Aorta (tissue), 5 donors: ENCODE results near the gene GOSR2. TPM values are rescaled to one million over a fixed set of nuclear protein-coding genes. Genes with fewer than 3 reads are reported as not detected.

Experiments
- ATAC-seq: fragments of 200-7000 bp; cut with Tn5 transposase; one replicate; pipeline ENCODE4 v1.9.1; 2022; ENCODE audit warnings: moderate library complexity; ENCODE audit not compliant: low FRiP score
- DNase-seq, 2 donors: peaks; one replicate each; pipeline ENCODE4 v3.0.0-alpha.2; 2020
- H3K27ac ChIP-seq, 2 donors: one replicate each; pipeline ENCODE4 v1.5.1; 2013; ENCODE audit warnings: low read length in 2 of 2, mild to moderate bottlenecking in 2 of 2, moderate library complexity in 2 of 2, control low read depth in 1 of 2, inconsistent platforms in 1 of 2, low read depth in 1 of 2
- H3K27me3 ChIP-seq, 2 donors: one replicate each; pipeline ENCODE4 v1.6.1; 2013; ENCODE audit warnings: control low read depth in 1 of 2, low read length in 1 of 2, mild to moderate bottlenecking in 1 of 2, moderate library complexity in 1 of 2; ENCODE audit not compliant: insufficient read depth in 2 of 2, control insufficient read depth in 1 of 2
- H3K36me3 ChIP-seq, 2 donors: one replicate each; pipeline ENCODE4 v1.6.1; 2013; ENCODE audit warnings: control low read depth in 1 of 2, low read length in 1 of 2, mild to moderate bottlenecking in 1 of 2; ENCODE audit not compliant: insufficient read depth in 2 of 2, control insufficient read depth in 1 of 2
- H3K4me1 ChIP-seq, 2 donors: one replicate each; pipeline ENCODE4 v1.6.1; 2013; ENCODE audit warnings: low read length in 2 of 2, control low read depth in 1 of 2, mild to moderate bottlenecking in 1 of 2, moderate library complexity in 1 of 2; ENCODE audit not compliant: insufficient read depth in 2 of 2, control insufficient read depth in 1 of 2
- H3K4me3 ChIP-seq, 2 donors: one replicate each; pipeline ENCODE4 v1.5.1; 2013; ENCODE audit warnings: low read length in 2 of 2, control low read depth in 1 of 2, mild to moderate bottlenecking in 1 of 2
- H3K9me3 ChIP-seq: one replicate; pipeline ENCODE4 v1.6.1; 2013; ENCODE audit warnings: mild to moderate bottlenecking, low read length; ENCODE audit not compliant: control insufficient read depth
- WGBS, 2 donors: extraction: QIAGEN DNeasy Blood & Tissue Kit; methylation state at CpG; one replicate each; pipeline ENCODE4 v1.1.7; 2013; 5-methylcytosine and 5-hydroxymethylcytosine counted together
- intact Hi-C, 2 donors: fragments of 100-400 bp; cut with DNase I; formaldehyde crosslinking; loops; one replicate each; pipeline versions ENCODE4 v1.14.2 to v1.15.0; 2022
- polyA plus RNA-seq, 2 donors: library from polyadenylated mRNA; stranded (reverse); fragments of 200-250 nt; gene quantifications; one replicate each; pipeline ENCODE4 v1.2.3, GENCODE V29; 2013
- total RNA-seq, 2 donors: library from RNA; stranded (reverse); fragmentation: NEBNext Ultra II Directional; extraction: Animal tissue kit (Norgen Biotek cat#: 25700); gene quantifications; one replicate each; pipeline ENCODE4 v1.2.1, GENCODE V29; 2021
- donor health status: healthy with polysubstance abuse.
- donor health status: Bipolar disorder and iron deficiency.
- donor health status: DM: no; HTN: no; CAD: no.
- donor health status: DM: no; HTN: no; CAD: no.
- donor health status: DM: yes; HTN: yes; CAD: no.

GOSR2 gene
- total and polyA plus RNA-seq, 4 donors, result 23.4 to 62.9 (median 44.6) TPM

DNA sequence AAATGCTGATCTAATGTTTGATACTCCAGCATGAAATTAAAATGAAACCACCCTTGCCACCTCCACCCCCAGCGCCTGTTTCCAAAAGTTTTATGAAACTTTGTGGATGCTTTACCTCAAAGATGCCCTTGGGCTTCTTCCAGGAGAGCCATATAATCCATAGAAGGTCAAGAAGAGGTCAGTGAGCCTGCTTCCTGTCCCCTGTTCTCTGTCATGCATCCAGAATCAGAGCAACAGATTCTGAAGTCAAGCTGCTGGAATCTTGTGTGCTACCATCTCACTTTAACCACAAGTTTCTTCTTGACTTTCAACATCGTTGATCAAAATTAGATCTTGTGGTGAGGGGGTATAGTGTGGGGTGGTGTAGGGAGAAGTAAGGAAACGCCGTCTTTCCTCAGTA is 8.6 kb downstream of the GOSR2 start:
- peaks cover 11 to 13% of the 10 kb centered on the region in 2 donors for H3K36me3 ChIP-seq
- ATAC-seq (no peak), DNase-seq (no peak)
- WGBS, 2 donors, result 84 to 89% methylated on average over 4 of the region's 4 CpGs
- H3K27me3 ChIP-seq, result no peaks in the 10 kb centered on the region
- H3K4me3 ChIP-seq, result no peak overlapping the region
- no peaks in the 10 kb centered on the region for H3K9me3 ChIP-seq
- H3K4me1 ChIP-seq, result no peaks in the 10 kb centered on the region
- intact Hi-C loops, result no loop called here
- no peak overlapping the region for H3K27ac ChIP-seq

- Histone ChIP-seq H3K36me3 (peaks cover 16 to 17% of the 10 kb centered on the region in 2 donors), H3K4me1 (no peaks in the 10 kb centered on the region), H3K27ac (no peak overlapping the region), H3K9me3 (no peaks in the 10 kb centered on the region), H3K27me3 (no peaks in the 10 kb centered on the region), H3K4me3 (no peak overlapping the region)
- intact Hi-C loops, result no loop called here
- WGBS, 2 donors, result 55 to 56% methylated on average over 7 of the region's 7 CpGs
- ATAC-seq (peak; percentile 33), DNase-seq (no peak)
Measured at GRCh38 chr17:46935658-46936266, 12.8 kb downstream of the GOSR2 start.

- WGBS, 2 donors, result 35 to 37% methylated on average over 7 of the region's 7 CpGs
- DNase-seq (peak; percentile 80 to 85), ATAC-seq (peak; percentile 77)
- Histone ChIP-seq H3K36me3 (peaks cover 3 to 10% of the 10 kb centered on the region in 2 donors), H3K4me1 (no peaks in the 10 kb centered on the region), H3K27ac (no peak overlapping the region), H3K9me3 (no peaks in the 10 kb centered on the region), H3K4me3 (no peak overlapping the region), H3K27me3 (no peaks in the 10 kb centered on the region)
- intact Hi-C loops, result no loop called here
Measured at GRCh38 chr17:46940692-46941404, 17.9 kb downstream of the GOSR2 start.

GRCh38 chr17:46942441-46943217 is 19.7 kb downstream of the GOSR2 start:
- intact Hi-C loops, result loop anchor here in 1 of 2 donors (2.0 kb wide), 1 partner anchor 58 kb away; no protein-coding TSS in a partner anchor
- Histone ChIP-seq H3K27me3 (no peaks in the 10 kb centered on the region), H3K9me3 (no peaks in the 10 kb centered on the region), H3K4me3 (no peak overlapping the region), H3K36me3 (peaks cover 3 to 6% of the 10 kb centered on the region in 2 donors), H3K27ac (no peak overlapping the region), H3K4me1 (no peaks in the 10 kb centered on the region)
- 49 to 54% methylated on average over 10 of the region's 10 CpGs for WGBS, 2 donors
- peak; percentile 76 for ATAC-seq
- DNase-seq, result peak; percentile 75 to 88

DNA sequence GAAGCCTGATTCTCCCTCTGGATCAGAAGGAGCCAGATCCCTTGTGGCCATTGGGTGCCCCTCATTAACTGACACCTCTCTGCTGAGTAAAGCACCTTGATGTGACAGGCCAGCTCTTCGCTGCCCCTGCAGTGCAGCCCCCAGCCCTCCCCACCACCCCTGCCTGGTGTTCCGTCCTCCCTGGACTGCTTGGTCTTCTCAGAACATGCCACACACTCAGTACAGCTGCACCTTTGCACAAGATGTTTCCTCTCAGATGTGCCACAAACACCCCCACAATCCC is 20.2 kb downstream of the GOSR2 start:
- Histone ChIP-seq H3K9me3 (no peaks in the 10 kb centered on the region), H3K4me3 (no peak overlapping the region), H3K4me1 (no peaks in the 10 kb centered on the region), H3K27me3 (no peaks in the 10 kb centered on the region), H3K27ac (no peak overlapping the region), H3K36me3 (peaks cover 3 to 6% of the 10 kb centered on the region in 2 donors)
- no peak for DNase-seq
- WGBS, 2 donors, result 62 to 64% methylated on average over 2 of the region's 2 CpGs
- ATAC-seq, result peak; percentile 13
- intact Hi-C loops, result loop anchor here in 1 of 2 donors (2.0 kb wide), 1 partner anchor 58 kb away; no protein-coding TSS in a partner anchor

DNA sequence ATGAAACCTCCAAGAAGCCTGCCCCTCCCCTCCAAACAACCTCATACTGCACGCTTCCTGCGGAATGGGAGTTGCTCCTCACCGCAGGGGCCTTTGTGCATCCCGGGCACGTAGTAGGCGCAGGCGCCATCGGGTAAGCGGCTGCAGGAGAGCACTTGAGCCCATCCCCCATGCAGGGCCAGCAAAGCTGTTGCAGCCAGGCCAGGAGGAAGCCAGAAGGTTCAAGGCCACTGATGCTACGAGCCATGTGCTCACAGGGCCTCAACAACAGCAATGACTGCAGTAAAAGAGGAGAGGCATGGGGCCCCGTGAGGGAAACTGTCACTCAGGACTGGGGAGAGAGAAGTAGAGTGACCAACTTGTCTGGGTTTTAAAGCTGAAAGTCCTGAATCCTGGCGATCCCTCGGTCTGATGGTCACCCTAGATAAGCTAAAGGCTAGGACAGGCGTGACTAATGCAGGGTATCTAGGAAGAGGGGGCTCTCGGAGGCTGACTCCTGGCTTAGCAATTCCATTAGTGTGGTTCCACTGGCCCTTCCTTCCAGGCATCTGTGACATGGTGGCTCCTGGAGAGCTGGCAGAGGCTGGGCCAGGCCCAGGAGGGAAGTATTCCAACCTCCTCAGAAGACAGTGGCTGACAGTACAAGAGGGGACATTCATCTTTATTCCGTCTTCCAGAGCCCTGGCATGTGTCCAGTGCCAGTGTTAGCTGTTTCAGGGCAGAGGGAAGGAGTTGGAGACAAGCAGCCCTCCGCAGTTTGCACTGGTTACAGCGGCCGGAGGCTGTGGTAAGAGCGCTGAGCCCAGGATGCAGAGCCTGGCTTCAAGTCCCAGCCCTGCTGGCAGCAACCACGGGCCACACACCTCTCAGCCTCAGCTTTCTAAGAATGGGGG is 20.8 kb downstream of the GOSR2 start:
- ATAC-seq (peak; percentile 30), DNase-seq (no peak)
- intact Hi-C loops, result loop anchor here in 1 of 2 donors (2.0 kb wide), 1 partner anchor 57 kb away; no protein-coding TSS in a partner anchor
- 13% methylated on average over 21 of the region's 21 CpGs for WGBS, 2 donors
- Histone ChIP-seq H3K36me3 (peaks cover 3 to 4% of the 10 kb centered on the region in 2 donors), H3K4me3 (no peak overlapping the region), H3K27ac (no peak overlapping the region), H3K4me1 (no peaks in the 10 kb centered on the region), H3K9me3 (no peaks in the 10 kb centered on the region), H3K27me3 (no peaks in the 10 kb centered on the region)

DNA sequence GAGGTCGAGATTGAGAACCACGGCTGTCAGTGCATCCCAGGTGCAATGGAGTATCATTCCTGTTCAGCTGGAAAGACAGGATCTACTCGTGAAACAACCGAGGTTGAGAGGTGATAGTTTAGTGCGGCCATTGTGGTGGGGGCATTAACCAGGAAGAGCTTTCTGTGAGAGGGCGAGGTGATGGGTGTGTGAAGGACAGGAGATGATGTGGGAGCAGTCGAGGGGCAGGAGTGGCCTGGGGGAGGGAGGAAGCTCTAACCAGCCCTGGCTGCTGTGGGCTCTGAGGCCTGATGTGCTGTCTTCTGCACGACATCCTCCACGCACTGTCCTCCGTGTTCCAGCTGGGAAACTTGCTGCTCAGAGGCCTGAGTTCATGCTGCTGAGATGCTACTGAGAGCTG is 22.0 kb downstream of the GOSR2 start:
- Histone ChIP-seq H3K27me3 (no peaks in the 10 kb centered on the region), H3K9me3 (no peaks in the 10 kb centered on the region), H3K4me1 (no peaks in the 10 kb centered on the region), H3K27ac (no peak overlapping the region), H3K36me3 (no peaks in the 10 kb centered on the region), H3K4me3 (no peak overlapping the region)
- 63 to 64% methylated on average over 10 of the region's 10 CpGs for WGBS, 2 donors
- no peak for DNase-seq
- intact Hi-C loops, result loop anchor here in 1 of 2 donors (5.0 kb wide), 1 partner anchor 57 kb away; no protein-coding TSS in a partner anchor
- ATAC-seq, result no peak

- DNase-seq (no peak), ATAC-seq (no peak)
- no peaks in the 10 kb centered on the region for H3K4me1 ChIP-seq
- no peaks in the 10 kb centered on the region for H3K27me3 ChIP-seq
- no peak overlapping the region for H3K27ac ChIP-seq
- no peak overlapping the region for H3K4me3 ChIP-seq
- H3K36me3 ChIP-seq, result no peaks in the 10 kb centered on the region
- 42 to 53% methylated on average over 3 of the region's 3 CpGs for WGBS, 2 donors
- intact Hi-C loops, result loop anchor here in 1 of 2 donors (5.0 kb wide), 1 partner anchor 55 kb away; no protein-coding TSS in a partner anchor
- no peaks in the 10 kb centered on the region for H3K9me3 ChIP-seq
Measured at GRCh38 chr17:46947216-46947615, 24.3 kb downstream of the GOSR2 start.
